ENCODE measurements around the gene CD300A.

The CD300A gene

GRCh38 chr17:74526681-74527080, 60.2 kb downstream of the CD300A start:
- Histone ChIP-seq H3K4me1 (ENCODE audit: low read length) (peaks cover 15% of the 10 kb centered on the region), H3K9me3 (ENCODE audit: insufficient read depth, low read length) (no peaks in the 10 kb centered on the region), H3K36me3 (replicated peaks; ENCODE audit: low read depth, low read length) (no peaks in the 10 kb centered on the region), H2AFZ (ENCODE audit: low read depth, low read length) (no peak overlapping the region), H3K79me2 (ENCODE audit: low read length) (no peaks in the 10 kb centered on the region), H3K4me2 (ENCODE audit: low read length) (no peak overlapping the region), H3K27ac (ENCODE audit: low read length) (no peak overlapping the region), H4K20me1 (ENCODE audit: insufficient read depth, low read length) (no peaks in the 10 kb centered on the region), H3K9ac (ENCODE audit: low read length) (no peak overlapping the region), H3K4me3 (ENCODE audit: low read length) (no peak overlapping the region), H3K27me3 (ENCODE audit: low read depth, low read length) (peaks cover 20% of the 10 kb centered on the region)
- TF ChIP-seq CTCF (IDR thresholded peaks at IDR 0.05; ENCODE audit: low read depth, low read length) (no peak), EZH2phosphoT487 (IDR thresholded peaks at IDR 0.05; ENCODE audit: low read depth) (no peak)

GRCh38 chr17:74527081-74527480, 60.6 kb downstream of the CD300A start:
- peaks cover 20% of the 10 kb centered on the region for H3K27me3 ChIP-seq (ENCODE audit: low read depth, low read length)
- no peak overlapping the region for H3K27ac ChIP-seq (ENCODE audit: low read length)
- no peaks in the 10 kb centered on the region for H3K36me3 ChIP-seq (replicated peaks; ENCODE audit: low read depth, low read length)
- no peak overlapping the region for H3K9ac ChIP-seq (ENCODE audit: low read length)
- no peaks in the 10 kb centered on the region for H3K79me2 ChIP-seq (ENCODE audit: low read length)
- H4K20me1 ChIP-seq (ENCODE audit: insufficient read depth, low read length) = no peaks in the 10 kb centered on the region
- H3K4me1 ChIP-seq (ENCODE audit: low read length) = peaks cover 19% of the 10 kb centered on the region
- TF ChIP-seq EZH2phosphoT487 (IDR thresholded peaks at IDR 0.05; ENCODE audit: low read depth) = no peak
- no peak for TF ChIP-seq CTCF (IDR thresholded peaks at IDR 0.05; ENCODE audit: low read depth, low read length)
- H3K4me2 ChIP-seq (ENCODE audit: low read length) = no peak overlapping the region
- H3K4me3 ChIP-seq (ENCODE audit: low read length) = no peak overlapping the region
- H3K9me3 ChIP-seq (ENCODE audit: insufficient read depth, low read length) = no peaks in the 10 kb centered on the region
- H2AFZ ChIP-seq (ENCODE audit: low read depth, low read length) = no peak overlapping the region

- no peaks in the 10 kb centered on the region for H4K20me1 ChIP-seq (ENCODE audit: insufficient read depth, low read length)
- H3K79me2 ChIP-seq (ENCODE audit: low read length) = no peaks in the 10 kb centered on the region
- no peak overlapping the region for H3K27ac ChIP-seq (ENCODE audit: low read length)
- H3K4me1 ChIP-seq (ENCODE audit: low read length) = peaks cover 23% of the 10 kb centered on the region
- H3K4me2 ChIP-seq (ENCODE audit: low read length) = no peak overlapping the region
- no peak overlapping the region for H2AFZ ChIP-seq (ENCODE audit: low read depth, low read length)
- H3K27me3 ChIP-seq (ENCODE audit: low read depth, low read length) = peaks cover 20% of the 10 kb centered on the region
- no peak overlapping the region for H3K9ac ChIP-seq (ENCODE audit: low read length)
- no peak overlapping the region for H3K4me3 ChIP-seq (ENCODE audit: low read length)
- no peaks in the 10 kb centered on the region for H3K36me3 ChIP-seq (replicated peaks; ENCODE audit: low read depth, low read length)
- no peaks in the 10 kb centered on the region for H3K9me3 ChIP-seq (ENCODE audit: insufficient read depth, low read length)
- no peak for TF ChIP-seq CTCF (IDR thresholded peaks at IDR 0.05; ENCODE audit: low read depth, low read length)
- no peak for TF ChIP-seq EZH2phosphoT487 (IDR thresholded peaks at IDR 0.05; ENCODE audit: low read depth)
These were observed 61.3 kb downstream of the CD300A start for GRCh38 chr17:74527756-74528155.

- H4K20me1 ChIP-seq (ENCODE audit: insufficient read depth, low read length) = no peaks in the 10 kb centered on the region
- H3K4me2 ChIP-seq (ENCODE audit: low read length) = no peak overlapping the region
- no peak overlapping the region for H3K9ac ChIP-seq (ENCODE audit: low read length)
These were observed 62.2 kb downstream of the CD300A start for GRCh38 chr17:74528491-74529199.

More at GRCh38 chr17:74528491-74529199, 62.2 kb downstream of the CD300A start:
- no peak overlapping the region for H3K4me3 ChIP-seq (ENCODE audit: low read length)
- H3K4me1 ChIP-seq (ENCODE audit: low read length) = peaks cover 23% of the 10 kb centered on the region
- peaks cover 14% of the 10 kb centered on the region for H3K27me3 ChIP-seq (ENCODE audit: low read depth, low read length)
- H3K36me3 ChIP-seq (replicated peaks; ENCODE audit: low read depth, low read length) = no peaks in the 10 kb centered on the region
- H3K79me2 ChIP-seq (ENCODE audit: low read length) = no peaks in the 10 kb centered on the region
- no peaks in the 10 kb centered on the region for H3K9me3 ChIP-seq (ENCODE audit: insufficient read depth, low read length)
- H2AFZ ChIP-seq (ENCODE audit: low read depth, low read length) = no peak overlapping the region
- no peak overlapping the region for H3K27ac ChIP-seq (ENCODE audit: low read length)
- no peak for TF ChIP-seq CTCF (IDR thresholded peaks at IDR 0.05; ENCODE audit: low read depth, low read length)
- TF ChIP-seq EZH2phosphoT487 (IDR thresholded peaks at IDR 0.05; ENCODE audit: low read depth) = no peak
